G401.6 (cell line): ENCODE results near the gene CHKB.
"Not testable (repeated sequence)": the region's sequence is repeated elsewhere in the genome, so short reads cannot be mapped to it uniquely, and the experiment has no call there.

Experiments used
- FAIRE-seq: peaks from 2 replicates; lab custom pipeline; 2012; peaks lifted over from hg19 to GRCh38; lab: Jason Lieb, UNC

The CHKB gene, protein sequence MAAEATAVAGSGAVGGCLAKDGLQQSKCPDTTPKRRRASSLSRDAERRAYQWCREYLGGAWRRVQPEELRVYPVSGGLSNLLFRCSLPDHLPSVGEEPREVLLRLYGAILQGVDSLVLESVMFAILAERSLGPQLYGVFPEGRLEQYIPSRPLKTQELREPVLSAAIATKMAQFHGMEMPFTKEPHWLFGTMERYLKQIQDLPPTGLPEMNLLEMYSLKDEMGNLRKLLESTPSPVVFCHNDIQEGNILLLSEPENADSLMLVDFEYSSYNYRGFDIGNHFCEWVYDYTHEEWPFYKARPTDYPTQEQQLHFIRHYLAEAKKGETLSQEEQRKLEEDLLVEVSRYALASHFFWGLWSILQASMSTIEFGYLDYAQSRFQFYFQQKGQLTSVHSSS

DNA sequence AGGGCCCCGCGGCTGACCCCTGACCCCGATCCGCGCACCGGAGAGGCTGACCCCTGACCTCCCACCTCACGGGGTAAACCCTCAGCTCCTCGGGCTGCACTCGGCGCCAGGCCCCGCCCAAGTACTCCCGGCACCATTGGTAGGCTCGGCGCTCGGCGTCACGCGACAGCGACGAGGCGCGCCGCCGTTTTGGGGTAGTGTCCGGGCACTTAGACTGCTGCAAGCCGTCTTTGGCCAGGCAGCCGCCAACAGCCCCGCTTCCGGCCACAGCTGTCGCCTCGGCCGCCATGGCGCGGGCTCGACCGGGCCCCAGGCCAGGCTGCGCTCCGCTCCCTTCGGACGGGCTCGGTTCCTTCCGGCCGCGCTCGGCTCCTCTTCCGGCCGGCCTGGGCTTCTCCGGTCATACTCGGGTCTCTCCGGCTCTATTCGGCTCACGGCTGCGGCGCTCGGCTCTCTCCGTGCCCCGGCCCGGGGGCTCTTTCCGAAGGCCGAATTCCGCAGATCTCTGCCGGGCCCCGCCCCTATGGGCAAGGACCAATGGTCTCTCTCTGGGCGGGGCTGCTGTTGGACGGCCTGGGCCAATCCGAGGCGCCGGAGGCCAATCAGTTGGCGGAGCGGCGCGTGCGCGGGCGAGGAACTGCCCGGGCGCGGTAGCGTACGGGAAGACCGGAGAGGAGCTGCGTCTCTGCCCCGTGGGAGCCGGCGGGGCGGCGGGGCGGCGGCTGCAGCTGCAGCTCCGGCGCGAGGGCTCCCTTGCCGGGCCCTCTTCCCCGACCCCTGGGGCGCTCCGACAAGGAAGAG, at the start of gene CHKB:
CHKB (minus strand) TSS at position 357 of the 801 bp plus-strand sequence; CDS start at position 289, 68 bp downstream.
- peak; percentile 99 for FAIRE-seq

DNA sequence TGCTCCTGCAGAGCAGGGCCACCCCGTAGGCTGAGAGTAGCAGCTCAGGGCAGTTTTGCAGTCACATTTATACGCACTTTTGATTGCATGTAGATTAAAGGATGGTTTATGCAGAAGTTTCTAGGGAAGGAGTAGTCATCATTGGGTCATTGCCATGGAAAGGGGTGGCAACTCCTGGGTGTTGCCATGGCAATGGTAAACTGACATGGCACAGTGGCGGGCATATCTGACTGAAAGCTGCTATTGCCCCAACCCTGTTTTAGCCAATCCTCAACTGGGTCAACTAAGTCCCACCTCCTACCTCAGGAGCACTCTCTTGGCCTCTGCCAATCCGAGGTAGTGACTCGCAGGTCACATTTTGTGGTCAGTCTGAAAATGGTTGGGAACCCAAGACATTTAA, 47.7 kb upstream of the CHKB start:
- no peak for FAIRE-seq

DNA sequence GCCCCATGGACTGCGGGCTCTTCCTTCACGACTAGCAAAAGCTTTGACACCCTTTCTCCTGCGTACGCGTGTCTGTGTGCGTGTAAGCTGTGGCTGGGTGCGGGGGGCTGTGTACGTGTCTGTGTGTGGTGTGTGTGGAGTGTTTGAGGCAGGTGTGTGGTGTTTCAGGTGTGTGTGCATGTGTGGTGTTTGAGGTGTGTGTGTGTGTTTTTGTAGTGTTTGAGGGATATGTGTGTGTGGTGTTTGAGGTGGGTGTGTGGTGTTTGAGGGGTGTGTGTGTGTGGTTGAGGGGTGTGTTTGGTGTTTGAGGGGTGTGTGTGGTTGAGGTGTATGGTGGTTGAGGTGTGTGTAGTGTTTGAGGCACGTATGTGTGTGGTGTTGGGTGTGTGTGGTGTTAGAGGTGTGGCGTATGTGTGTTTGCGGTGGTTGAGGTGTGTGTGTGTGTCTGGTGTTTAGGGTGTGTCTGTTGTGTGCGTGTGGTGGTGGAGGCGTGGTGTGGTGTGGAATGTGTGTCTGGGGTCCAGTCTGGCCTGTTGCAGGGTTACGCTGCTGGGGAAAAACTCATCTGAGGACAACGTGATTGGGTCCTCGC, 46.0 kb upstream of the CHKB start:
- no peak for FAIRE-seq

DNA sequence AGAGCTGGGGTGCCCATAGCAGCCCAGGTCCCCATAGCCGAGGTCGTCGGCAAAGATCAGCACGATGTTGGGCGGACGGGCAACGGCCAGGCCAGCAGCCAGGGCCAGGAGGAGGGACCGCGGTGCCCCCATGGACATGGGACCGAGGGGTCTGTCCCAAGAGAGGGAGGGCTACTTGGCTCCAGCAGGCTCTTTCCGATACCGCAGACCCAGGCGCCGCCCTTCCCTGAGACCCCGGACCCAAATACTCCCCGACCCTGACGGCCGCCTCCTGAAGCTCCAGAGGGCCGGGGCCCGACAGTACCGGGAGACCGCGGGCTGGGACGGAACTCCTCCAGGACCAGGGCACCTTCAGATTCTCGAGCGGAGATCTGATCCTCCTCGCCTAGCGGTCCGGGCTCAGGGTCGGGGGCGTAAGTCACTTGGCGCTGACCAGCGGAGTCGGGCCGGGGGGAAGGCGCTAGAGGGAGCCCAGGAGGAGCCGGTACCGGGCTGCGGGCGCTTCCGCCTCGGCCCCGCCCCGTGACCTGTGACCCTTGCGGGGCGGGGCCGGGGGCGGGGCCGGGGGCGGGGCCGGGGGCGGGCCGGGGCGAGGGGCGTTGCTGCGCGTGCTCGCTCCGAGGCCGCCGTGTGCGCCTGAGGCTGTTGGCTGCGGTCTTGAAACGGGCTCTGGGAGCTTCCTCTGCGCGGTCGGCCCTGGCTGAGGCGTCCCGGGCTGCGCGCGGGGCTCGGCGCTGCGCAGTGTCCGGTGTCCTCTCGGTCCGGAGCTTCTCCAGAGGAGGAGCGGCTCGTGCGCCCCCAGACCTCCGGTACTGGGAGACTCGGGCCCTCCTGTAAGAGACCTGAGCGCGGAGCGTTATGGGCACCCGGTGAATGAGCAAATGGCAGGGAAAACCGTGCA, 45.2 kb upstream of the CHKB start, which contains the start of gene ARSA:
ARSA (minus strand) TSS at position 511 of the 901 bp plus-strand sequence; CDS start at position 138, 373 bp downstream.
- no peak for FAIRE-seq

DNA sequence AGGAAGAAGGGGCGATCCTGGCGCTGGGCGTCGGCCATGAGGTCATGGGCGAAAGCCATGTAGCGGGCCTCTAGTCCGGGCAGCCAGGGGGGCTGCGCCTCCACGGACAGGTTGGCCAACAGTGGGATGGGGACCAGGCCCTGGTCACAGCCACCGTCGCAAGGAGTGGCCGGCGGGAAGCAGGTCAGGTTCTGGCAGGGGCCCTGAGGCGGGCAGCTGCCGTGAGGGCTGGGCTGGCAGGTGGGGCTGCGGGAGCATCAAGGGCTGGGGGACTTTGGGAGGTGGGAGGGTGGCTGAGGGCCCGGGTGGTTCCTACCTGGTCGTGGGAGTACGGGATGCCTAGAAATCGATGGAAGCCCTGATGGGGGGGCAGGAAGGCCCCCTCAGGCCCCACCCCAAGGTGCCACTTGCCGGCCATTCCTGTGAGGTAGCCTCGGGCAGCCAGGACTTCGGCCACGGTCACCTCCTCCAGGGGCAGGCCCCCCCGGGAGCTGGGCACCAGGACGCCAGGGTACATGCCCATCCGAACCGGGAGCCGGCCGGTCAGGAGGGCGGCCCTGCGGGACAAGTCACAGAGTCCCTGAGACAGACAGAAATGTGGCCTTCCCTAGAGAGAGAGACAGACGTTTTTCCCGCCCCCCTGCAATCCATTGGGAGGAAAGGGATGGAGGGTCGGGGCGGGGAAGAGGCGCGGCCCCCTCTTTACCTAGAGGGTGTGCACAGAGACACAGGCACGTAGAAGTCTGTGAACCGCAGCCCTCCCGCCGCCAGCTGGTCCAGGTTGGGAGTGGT, 44.4 kb upstream of the CHKB start:
- no peak for FAIRE-seq

DNA sequence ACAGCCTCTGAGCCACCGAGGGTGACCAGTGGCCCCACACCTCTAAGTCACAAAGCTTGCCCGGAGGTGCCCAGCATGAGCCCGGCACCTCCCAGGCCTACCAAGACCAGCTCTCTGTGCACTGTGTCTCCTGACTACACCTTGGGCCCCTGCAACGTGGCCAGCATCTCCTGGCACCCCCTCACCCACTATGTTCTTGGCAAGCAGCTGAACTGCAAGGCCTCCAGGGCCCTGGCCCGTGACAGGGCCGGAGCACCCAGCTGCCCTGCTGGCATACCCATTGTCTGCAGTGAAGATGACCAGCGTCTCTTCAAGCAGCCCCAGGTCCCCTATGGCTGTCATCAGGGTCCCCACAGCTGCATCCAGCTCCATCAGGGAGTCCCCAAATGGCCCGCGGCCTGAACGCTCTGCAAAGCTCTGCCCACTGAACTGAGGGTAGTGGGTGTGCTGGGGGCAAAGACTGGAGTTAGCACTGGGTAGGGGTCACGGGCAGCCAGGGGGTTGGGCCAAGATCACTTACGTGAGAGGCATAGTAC, 43.7 kb upstream of the CHKB start:
- no peak for FAIRE-seq

DNA sequence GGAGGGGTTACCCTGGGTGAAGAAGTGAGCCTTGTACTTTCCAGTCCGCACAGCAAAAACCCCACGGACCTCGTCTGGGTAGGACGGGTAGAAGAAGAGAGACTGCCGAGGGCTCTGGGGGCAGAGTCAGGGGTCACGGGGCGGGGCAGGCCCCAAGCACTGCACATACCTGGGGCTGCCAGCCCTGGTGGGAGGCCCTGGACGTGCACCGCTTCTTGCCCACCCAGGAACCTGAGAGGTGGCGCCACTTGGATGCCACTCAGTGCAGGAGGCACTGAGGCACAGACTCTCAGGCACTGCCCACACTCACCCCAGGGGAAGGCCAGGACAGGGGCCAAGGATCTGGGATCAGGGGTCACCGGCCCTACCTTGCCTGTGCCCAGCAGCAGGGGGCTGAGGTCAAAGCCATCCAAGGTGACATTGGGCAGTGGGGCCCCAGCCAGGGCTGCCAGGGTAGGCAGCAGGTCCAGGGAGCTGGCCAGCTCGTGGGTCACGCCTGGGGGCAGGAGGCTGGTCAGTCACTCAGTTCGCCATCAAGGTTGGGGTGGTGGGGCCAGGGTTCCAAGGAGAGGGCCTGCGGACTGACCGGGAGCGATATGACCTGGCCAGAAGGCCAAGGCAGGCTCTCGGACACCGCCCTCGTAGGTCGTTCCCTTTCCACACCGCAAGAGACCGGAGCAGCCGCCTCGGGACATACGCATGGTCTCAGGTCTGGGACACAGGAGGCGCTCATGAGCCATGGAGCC, 43.1 kb upstream of the CHKB start:
- FAIRE-seq, result no peak

DNA sequence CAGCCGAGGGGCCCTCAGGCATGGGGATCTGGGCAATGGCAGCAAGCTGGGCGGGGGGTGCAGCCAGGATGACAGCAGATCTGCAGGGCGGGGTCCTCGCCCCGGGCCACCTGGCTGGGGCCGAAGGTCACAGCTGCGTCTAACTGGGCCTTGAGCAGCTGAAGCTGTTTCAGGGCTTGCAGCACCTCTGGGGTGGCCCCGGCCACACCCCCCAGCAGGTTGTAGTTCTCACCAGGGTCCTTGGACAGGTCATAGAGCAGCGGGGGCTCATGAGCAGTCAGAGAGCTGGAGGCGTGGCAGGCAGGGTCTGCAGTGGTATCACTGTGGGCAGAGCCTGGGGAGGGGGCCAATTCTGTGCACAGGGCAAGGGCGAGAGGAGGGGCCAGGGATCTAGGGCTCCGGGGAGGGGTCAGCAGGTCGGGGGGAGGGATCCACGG, 42.5 kb upstream of the CHKB start:
- no peak for FAIRE-seq

DNA sequence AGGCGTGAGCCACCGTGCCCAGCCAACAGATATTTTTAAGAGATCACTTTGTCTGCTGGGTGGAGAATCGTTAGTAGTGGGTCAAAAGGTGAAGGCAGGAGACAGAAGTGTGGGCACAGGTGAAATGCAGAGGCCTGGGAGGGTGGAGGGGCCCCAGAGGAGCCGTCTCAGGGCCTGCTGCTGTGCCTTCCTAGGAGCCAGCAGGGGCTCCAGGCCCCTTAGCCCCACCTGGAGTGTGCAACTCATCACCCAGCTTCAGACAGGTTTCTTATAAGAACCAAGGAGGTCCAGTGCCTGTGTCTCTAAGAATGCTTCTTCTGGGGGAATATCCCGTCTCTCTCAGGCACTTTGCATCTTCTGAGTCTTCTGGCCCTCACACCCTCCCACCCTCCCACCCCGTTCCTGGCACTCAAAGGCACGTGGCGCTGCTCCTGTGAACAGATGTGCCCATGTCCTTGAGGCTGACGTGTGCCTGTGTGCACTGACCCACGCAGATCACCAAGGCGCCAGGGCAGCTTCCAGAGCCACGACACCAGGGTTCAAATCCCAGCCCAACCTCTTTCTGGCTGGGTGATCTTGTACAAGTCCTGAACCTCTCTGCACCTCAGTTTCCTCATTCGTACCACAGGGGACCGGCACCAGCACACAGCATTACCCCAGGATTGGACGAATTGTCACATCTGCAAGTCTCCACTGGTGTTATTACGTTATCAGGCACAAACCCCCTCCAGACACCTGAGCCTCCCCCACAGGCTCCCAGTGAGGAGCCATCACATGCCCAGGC, 41.9 kb upstream of the CHKB start:
- FAIRE-seq, result no peak

DNA sequence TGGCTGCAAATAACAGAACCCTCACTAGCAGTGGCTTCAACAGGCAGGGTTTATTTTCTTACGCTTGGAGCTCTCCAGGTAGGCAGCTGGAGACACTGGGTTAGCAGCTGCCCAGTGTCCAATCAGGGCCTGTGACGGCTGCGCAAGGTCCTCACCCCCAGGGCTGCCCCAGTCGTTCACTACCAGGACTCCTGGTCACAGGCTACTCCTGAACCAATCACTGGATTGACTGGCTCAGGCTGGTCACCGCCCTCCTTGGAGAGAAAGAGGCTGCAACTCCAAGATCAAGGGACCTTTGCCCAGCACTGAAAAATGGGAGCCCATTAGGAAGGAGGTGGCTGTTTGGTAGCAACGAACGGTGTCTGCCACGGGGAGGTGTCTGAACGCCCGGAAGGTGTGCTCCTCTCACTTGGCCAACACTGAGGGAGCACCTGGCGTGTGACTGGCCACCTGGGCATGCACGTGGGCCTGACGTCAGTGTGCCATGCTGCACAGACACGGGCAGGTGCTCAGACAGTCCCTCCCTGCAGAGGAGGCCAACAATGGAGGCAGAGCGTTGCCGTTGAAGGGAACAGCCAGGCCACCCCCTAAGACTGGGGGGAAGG, 40.2 kb upstream of the CHKB start:
- peak; percentile 28 for FAIRE-seq

DNA sequence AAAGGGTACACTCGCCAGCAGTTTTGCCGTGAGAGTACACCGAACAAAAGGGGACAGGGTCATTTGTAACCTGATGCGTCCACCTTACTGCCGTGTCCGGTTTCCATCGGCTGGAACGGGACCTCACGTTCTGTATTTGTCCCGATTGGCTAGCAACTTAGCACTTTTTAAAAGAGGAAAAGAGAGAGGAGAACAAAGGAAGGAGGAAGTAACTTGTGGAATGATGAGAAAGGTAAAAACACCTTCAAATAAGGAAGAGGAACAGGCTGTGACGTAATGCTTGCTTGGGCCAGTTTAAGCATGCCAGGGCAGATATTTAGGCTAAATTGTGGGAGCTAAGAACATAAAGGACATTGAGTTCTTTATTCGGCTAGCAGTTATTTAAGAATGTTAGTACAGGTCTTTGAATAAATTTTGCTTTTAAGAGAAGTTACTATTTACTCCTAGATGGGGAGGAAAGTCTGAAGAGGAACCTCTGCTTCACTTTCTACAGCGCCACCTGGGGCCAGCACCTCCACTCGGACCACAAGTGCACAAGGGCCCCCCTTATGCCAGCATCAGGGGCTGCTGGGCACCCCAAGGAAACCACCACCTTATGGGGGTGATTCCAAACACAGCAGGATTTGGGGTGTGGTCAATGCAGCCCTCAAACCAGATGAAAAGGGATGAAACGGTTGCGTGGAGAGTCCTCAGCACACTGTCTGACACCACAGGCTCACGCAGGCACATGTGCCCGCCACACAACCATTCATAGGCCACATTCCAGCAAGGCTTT, 39.5 kb upstream of the CHKB start:
- peak; percentile 82 for FAIRE-seq

DNA sequence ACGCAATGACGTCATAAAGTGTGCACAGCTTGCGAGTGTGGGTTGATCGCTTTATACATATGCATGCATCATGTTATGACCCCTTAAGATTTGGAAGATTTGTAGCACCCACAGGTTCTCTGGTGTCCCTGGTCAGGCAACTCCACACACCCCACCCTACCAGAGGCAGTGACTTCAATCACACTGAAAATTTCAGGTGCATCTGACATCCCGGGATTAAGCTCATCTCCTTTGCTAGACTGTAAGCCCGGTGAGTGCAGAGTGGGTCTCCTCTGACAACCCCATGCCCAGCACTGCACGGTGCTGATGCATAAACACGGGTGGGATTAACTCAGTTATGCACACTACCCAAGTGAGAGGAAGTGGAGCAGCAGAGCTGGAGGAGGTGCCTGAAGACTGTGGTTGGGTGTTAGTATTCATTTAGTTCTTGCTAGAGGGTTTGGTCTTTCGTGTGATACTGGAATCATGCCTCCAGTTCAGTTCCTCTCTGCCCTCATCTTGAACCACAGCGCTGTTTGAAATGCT, 38.8 kb upstream of the CHKB start:
- FAIRE-seq, result no peak

DNA sequence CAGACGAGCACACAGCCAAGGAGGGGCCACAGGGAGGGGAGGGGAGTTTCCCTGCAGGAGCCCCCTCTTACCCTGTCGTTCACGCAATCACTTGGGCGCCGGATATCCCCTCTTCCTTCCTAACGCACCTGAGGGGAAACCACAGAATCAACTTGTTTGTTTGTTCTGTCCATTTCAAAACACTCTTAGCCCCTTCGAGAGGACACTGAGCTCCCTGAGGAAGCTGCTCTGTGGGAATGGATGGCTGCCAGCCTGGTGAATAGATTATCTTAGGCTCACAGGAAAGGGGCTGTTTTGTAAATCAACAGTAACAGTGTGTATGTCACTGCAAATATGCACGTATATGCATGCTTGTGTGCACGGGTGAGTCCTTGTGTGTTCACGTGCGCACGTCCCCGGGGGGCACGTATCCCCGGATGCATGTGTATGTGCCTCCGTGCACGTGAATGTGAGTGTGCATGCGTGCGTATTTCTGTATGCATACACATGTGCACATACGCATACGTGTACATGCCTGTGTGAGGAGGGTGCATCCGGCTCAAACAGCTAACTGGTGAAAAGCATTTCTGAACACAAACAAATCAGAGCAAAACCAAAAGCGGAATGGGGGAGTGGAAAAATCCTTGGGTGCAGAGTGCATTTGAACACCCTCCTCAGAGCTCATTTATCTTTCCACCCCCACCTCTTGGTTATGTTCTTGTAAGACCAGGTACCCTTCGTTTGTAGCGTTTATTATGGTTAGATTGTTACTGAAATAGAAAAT, 38.1 kb upstream of the CHKB start:
- no peak for FAIRE-seq

DNA sequence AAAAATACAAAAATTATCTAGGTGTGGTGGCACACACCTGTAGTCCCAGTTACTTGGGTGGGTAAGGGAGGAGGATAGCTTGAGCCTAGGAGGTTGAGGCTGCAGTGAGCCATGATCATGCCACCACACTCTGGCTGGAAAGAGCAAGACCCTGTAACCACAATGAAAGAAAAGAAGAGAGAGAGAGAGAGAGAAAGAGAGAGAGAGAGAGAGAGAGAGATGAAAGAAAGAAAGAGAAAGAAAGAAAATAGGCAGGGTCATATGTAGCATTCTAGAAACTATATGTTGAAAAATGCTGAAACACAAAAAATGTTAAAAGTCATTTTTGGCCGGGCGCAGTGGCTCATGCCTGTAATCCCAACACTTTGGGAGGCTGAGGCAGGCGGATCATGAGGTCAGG, 31.6 kb upstream of the CHKB start:
- not testable (repeated sequence) for FAIRE-seq

DNA sequence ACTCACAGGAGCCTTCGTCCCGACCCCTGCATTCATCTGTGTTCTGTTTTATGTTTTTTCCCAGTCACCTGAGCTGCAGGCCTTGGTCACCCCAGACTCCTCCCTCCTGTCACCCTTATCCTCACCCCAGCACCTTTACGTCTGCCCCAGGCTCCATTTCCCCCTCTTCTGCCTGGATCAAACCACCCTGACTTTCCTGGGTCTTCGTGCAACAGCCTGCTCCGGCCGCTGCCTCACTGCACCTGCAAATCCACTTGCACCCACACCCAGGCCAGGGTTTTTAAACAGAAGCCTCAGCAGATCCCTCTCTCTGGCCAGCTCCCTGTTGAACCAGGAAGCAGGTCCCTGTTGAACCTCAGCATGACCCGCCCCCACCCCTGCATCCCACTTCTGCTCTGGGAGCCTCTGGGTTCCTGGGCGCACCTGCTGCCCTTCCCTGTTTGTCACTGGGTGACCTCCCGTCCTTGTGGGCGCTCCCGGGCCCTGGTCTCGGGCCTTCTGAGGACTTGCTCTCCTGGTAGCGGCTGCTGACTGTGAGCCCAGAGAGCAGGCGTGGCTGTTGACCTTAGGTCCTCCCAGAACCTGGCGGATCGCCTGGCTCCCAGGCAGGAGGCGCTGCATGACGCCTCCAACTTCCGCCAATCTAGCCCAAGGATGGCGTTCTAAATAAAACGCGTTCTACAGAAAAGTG, 30.8 kb upstream of the CHKB start:
- no peak for FAIRE-seq

DNA sequence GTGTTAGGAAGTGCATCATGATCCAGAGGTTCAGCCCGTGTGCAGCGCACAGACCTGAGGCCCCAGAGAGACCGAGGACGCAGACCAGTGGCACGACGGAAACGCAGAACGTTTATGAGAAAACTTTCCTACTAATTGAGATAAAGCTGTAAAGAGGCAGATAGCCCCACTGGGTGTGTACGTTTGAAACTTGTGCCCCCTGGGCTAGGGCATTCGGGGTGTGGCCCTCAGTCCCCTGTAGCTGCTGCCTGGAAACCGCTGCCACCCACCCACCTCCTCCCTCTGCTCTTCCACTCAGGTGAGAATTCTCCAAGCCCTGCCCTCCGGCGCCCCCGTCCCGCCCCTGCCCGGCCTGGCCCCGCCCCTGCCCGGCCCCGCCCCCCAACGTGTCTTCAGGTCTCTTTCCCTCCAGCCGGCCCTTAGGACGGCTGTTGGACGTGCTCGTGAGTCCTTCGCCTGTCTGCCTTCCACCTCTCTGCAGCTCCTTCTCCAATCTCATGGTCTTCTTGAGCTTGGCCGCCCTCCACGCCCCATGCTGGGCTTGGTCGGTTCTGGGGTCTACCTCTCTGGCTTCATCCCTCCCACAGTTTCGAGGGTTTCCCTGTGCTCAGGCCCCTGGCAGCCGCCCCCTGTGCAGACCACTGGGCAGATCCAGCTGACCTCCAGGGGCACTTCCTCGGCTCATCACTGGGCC, 30.0 kb upstream of the CHKB start:
- FAIRE-seq, result no peak
